Osteocyte (in vitro differentiated cells): ENCODE measurements around the gene HBG1. TPM values are rescaled to one million over a fixed set of nuclear protein-coding genes. Genes with fewer than 3 reads are reported as not detected.

ENCODE experiments used
- DNase-seq: peaks from one replicate; pipeline ENCODE4 v3.0.0; 2021; ENCODE audit warnings: mixed read lengths; ENCODE audit not compliant: unreplicated experiment; ENCODE audit errors: extremely low spot score
- H3K27ac Mint-ChIP-seq: one replicate; pipeline ENCODE4 v1.8.0; 2021; ENCODE audit warnings: mild to moderate bottlenecking, mixed read lengths; ENCODE audit not compliant: unreplicated experiment
- H3K27me3 Mint-ChIP-seq: one replicate; pipeline ENCODE4 v1.8.0; 2021; ENCODE audit warnings: mixed read lengths; ENCODE audit not compliant: unreplicated experiment
- H3K36me3 Mint-ChIP-seq: one replicate; pipeline ENCODE4 v1.8.0; 2021; ENCODE audit warnings: mixed read lengths; ENCODE audit not compliant: unreplicated experiment
- H3K4me1 Mint-ChIP-seq: one replicate; pipeline ENCODE4 v1.8.0; 2021; ENCODE audit warnings: mixed read lengths; ENCODE audit not compliant: unreplicated experiment
- H3K4me3 Mint-ChIP-seq: one replicate; pipeline ENCODE4 v1.8.0; 2021; ENCODE audit warnings: mild to moderate bottlenecking, moderate library complexity, mixed read lengths; ENCODE audit not compliant: unreplicated experiment
- H3K9me3 Mint-ChIP-seq: one replicate; pipeline ENCODE4 v1.8.0; 2021; ENCODE audit warnings: mixed read lengths; ENCODE audit not compliant: unreplicated experiment
- total RNA-seq: library from RNA; stranded (reverse); gene quantifications from 2 replicates; pipeline ENCODE4 v1.2.1, GENCODE V29; 2021
- TF ChIP-seq, protein P1 (sequence below): fragments of 200-600 bp; sonication (generic); IDR thresholded peaks from 2 replicates; pipeline ENCODE4 v1.5.0; 2021; ENCODE audit warnings: antibody characterized with exemption, mild to moderate bottlenecking, moderate library complexity

Gene HBG1
- total RNA-seq, 1 donor from 2014 or later, result not detected

DNA sequence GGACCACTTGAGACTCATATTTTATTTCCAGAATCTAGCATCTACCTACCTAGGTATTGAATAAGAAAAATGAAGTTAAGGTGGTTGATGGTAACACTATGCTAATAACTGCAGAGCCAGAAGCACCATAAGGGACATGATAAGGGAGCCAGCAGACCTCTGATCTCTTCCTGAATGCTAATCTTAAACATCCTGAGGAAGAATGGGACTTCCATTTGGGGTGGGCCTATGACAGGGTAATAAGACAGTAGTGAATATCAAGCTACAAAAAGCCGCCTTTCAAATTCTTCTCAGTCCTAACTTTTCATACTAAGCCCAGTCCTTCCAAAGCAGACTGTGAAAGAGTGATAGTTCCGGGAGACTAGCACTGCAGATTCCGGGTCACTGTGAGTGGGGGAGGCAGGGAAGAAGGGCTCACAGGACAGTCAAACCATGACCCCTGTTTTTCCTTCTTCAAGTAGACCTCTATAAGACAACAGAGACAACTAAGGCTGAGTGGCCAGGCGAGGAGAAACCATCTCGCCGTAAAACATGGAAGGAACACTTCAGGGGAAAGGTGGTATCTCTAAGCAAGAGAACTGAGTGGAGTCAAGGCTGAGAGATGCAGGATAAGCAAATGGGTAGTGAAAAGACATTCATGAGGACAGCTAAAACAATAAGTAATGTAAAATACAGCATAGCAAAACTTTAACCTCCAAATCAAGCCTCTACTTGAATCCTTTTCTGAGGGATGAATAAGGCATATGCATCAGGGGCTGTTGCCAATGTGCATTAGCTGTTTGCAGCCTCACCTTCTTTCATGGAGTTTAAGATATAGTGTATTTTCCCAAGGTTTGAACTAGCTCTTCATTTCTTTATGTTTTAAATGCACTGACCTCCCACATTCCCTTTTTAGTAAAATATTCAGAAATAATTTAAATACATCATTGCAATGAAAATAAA lies 24.8 kb downstream of the HBG1 start:
- no peak overlapping the region for H3K27ac Mint-ChIP-seq
- no peaks in the 10 kb centered on the region for H3K36me3 Mint-ChIP-seq
- no peaks in the 10 kb centered on the region for H3K9me3 Mint-ChIP-seq
- TF ChIP-seq, protein P1, sequence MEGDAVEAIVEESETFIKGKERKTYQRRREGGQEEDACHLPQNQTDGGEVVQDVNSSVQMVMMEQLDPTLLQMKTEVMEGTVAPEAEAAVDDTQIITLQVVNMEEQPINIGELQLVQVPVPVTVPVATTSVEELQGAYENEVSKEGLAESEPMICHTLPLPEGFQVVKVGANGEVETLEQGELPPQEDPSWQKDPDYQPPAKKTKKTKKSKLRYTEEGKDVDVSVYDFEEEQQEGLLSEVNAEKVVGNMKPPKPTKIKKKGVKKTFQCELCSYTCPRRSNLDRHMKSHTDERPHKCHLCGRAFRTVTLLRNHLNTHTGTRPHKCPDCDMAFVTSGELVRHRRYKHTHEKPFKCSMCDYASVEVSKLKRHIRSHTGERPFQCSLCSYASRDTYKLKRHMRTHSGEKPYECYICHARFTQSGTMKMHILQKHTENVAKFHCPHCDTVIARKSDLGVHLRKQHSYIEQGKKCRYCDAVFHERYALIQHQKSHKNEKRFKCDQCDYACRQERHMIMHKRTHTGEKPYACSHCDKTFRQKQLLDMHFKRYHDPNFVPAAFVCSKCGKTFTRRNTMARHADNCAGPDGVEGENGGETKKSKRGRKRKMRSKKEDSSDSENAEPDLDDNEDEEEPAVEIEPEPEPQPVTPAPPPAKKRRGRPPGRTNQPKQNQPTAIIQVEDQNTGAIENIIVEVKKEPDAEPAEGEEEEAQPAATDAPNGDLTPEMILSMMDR, result no peak
- H3K4me3 Mint-ChIP-seq, result no peak overlapping the region
- no peaks in the 10 kb centered on the region for H3K4me1 Mint-ChIP-seq
- DNase-seq, result no peak
- peaks cover 3% of the 10 kb centered on the region for H3K27me3 Mint-ChIP-seq

DNA sequence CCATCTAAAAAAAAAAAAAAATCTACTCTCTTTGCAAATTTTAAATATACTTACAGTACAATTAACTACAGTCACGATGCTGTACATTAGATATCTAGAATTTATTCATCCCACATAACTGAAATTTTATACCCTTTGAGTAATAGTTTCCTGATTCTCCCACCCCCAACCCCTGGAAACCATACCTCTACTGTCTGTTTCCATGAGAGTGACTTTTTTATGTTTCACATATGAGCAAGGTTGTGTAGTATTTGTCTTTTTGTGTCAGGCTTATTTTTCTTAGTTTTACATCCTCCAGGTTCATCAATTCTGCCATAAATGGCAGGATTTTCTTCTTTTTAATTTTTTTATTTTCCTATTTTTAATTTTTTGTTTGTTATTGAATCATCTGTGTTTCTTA lies 26.0 kb downstream of the HBG1 start:
- Mint-ChIP-seq H3K9me3 (peaks cover 4% of the 10 kb centered on the region), H3K4me3 (no peak overlapping the region), H3K27me3 (peaks cover 2% of the 10 kb centered on the region), H3K27ac (no peak overlapping the region), H3K4me1 (no peaks in the 10 kb centered on the region), H3K36me3 (no peaks in the 10 kb centered on the region)
- TF ChIP-seq, protein P1, result no peak
- DNase-seq, result no peak

- TF ChIP-seq, protein P1, result no peak
- no peaks in the 10 kb centered on the region for H3K27me3 Mint-ChIP-seq
- no peak overlapping the region for H3K27ac Mint-ChIP-seq
- no peak overlapping the region for H3K4me3 Mint-ChIP-seq
- H3K4me1 Mint-ChIP-seq, result no peaks in the 10 kb centered on the region
- no peak for DNase-seq
- peaks cover 4% of the 10 kb centered on the region for H3K9me3 Mint-ChIP-seq
- no peaks in the 10 kb centered on the region for H3K36me3 Mint-ChIP-seq
Measured at GRCh38 chr11:5223146-5223545, 26.5 kb downstream of the HBG1 start.

DNA sequence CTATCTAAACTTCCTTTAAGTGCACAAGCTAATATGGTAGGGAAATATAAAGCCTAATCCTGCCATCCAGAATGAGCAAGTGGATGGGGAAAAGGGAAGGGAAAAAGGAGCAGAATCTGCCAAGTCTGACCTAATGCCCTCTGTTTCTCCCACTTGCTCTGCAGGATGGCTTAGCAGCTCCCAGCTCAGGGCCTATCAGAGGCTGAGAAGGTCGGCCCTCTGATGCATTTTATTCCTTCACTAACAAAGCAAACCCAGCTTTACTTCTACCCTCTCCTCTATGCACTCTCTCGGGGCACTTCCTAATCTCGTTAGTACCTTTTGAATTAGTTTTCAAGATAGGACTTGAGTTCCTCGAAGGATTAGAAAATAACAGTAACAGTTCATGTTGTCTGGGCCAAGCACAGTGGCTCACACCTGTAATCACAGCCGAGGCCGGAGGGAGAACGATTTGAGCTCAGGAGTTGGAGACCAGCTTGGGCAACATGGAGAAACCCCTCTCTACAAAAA lies 39.2 kb downstream of the HBG1 start:
- Mint-ChIP-seq H3K4me1 (no peaks in the 10 kb centered on the region), H3K27me3 (peaks cover 12% of the 10 kb centered on the region), H3K9me3 (no peaks in the 10 kb centered on the region), H3K36me3 (no peaks in the 10 kb centered on the region), H3K27ac (no peak overlapping the region), H3K4me3 (no peak overlapping the region)
- DNase-seq, result no peak
- TF ChIP-seq, protein P1, result no peak

- Mint-ChIP-seq H3K4me1 (no peaks in the 10 kb centered on the region), H3K27ac (no peak overlapping the region), H3K36me3 (no peaks in the 10 kb centered on the region), H3K4me3 (no peak overlapping the region), H3K9me3 (no peaks in the 10 kb centered on the region), H3K27me3 (peaks cover 17% of the 10 kb centered on the region)
- TF ChIP-seq, protein P1, result peak; percentile 68
- DNase-seq, result no peak
Measured at GRCh38 chr11:5204787-5205186, 44.9 kb downstream of the HBG1 start.
